ENCODE measurements around the gene NRXN3.

NRXN3 gene

DNA sequence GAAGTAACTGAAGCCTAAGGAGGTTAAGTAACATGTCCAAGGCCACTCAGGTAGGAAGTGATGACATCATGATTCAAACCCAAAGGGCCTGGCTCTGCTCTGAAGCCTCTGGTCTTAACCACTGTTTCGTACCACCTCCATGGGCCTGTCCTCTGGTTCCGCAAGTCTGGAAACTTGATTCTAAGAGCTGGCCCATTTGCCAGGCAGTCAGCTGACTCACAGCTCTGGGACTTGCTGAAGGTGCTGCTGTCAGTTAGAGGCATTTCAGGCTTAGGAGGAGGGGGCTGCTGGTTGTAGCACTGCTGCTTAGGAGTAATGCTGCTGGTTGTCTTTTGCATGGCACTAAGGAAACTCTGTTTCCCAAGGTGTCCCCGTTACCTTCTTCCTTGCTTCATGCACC lies 7.9 kb downstream of the NRXN3 start:
- Histone ChIP-seq H3K27ac (ENCODE audit: low read depth, low read length) (no peak overlapping the region), H3K36me3 (ENCODE audit: low read length) (no peaks in the 10 kb centered on the region), H3K9ac (ENCODE audit: low read length) (no peak overlapping the region), H3K79me2 (ENCODE audit: insufficient read depth, low read length) (no peaks in the 10 kb centered on the region), H3K27me3 (ENCODE audit: low read length) (no peaks in the 10 kb centered on the region), H4K20me1 (ENCODE audit: low read depth, low read length) (no peaks in the 10 kb centered on the region), H3K4me2 (ENCODE audit: low read depth, low read length, poor library complexity, severe bottlenecking) (no peak overlapping the region), H2AFZ (ENCODE audit: low read depth, low read length, severe bottlenecking) (no peak overlapping the region), H3K9me2 (replicated peaks; ENCODE audit: insufficient read depth, low read length) (no peaks in the 10 kb centered on the region), H3F3A (ENCODE audit: insufficient read depth) (no peaks in the 10 kb centered on the region), H3K9me3 (ENCODE audit: insufficient read depth, low read length) (no peaks in the 10 kb centered on the region), H3K4me3 (ENCODE audit: insufficient read depth, low read length, poor library complexity, severe bottlenecking) (no peak overlapping the region)
- no peak for TF ChIP-seq EZH2phosphoT487 (conservative IDR thresholded peaks at IDR 0.05; ENCODE audit: low read length)
- TF ChIP-seq, protein P1, sequence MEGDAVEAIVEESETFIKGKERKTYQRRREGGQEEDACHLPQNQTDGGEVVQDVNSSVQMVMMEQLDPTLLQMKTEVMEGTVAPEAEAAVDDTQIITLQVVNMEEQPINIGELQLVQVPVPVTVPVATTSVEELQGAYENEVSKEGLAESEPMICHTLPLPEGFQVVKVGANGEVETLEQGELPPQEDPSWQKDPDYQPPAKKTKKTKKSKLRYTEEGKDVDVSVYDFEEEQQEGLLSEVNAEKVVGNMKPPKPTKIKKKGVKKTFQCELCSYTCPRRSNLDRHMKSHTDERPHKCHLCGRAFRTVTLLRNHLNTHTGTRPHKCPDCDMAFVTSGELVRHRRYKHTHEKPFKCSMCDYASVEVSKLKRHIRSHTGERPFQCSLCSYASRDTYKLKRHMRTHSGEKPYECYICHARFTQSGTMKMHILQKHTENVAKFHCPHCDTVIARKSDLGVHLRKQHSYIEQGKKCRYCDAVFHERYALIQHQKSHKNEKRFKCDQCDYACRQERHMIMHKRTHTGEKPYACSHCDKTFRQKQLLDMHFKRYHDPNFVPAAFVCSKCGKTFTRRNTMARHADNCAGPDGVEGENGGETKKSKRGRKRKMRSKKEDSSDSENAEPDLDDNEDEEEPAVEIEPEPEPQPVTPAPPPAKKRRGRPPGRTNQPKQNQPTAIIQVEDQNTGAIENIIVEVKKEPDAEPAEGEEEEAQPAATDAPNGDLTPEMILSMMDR (IDR thresholded peaks at IDR 0.05; ENCODE audit: insufficient read depth, low read length, poor library complexity, severe bottlenecking) = no peak

DNA sequence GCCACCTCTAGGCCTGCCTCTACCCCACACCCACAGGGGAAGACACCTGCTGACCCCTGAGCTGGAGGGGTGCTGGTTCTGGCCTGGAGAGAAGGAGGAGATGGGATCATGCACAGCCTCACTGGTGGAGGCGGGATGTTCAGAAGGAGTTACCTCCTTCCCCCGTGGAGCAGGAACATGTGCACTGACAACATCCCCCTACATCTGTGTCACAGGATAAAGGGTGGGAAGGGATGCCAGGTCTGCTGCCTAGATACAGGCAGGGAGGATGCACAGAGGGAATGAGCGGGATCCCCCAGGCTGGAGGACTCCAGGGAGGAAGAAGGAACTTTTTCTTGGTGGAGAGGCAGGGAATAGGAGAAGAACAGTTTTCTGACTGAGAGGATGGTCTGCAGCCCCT lies 8.8 kb downstream of the NRXN3 start:
- Histone ChIP-seq H3K9me2 (replicated peaks; ENCODE audit: insufficient read depth, low read length) (no peaks in the 10 kb centered on the region), H3K9me3 (ENCODE audit: insufficient read depth, low read length) (no peaks in the 10 kb centered on the region), H3K36me3 (ENCODE audit: low read length) (no peaks in the 10 kb centered on the region), H3F3A (ENCODE audit: insufficient read depth) (no peaks in the 10 kb centered on the region), H4K20me1 (ENCODE audit: low read depth, low read length) (no peaks in the 10 kb centered on the region), H3K79me2 (ENCODE audit: insufficient read depth, low read length) (no peaks in the 10 kb centered on the region), H3K4me3 (ENCODE audit: insufficient read depth, low read length, poor library complexity, severe bottlenecking) (no peak overlapping the region), H3K4me2 (ENCODE audit: low read depth, low read length, poor library complexity, severe bottlenecking) (no peak overlapping the region), H3K27ac (ENCODE audit: low read depth, low read length) (no peak overlapping the region), H3K9ac (ENCODE audit: low read length) (no peak overlapping the region), H2AFZ (ENCODE audit: low read depth, low read length, severe bottlenecking) (no peak overlapping the region), H3K27me3 (ENCODE audit: low read length) (no peaks in the 10 kb centered on the region)
- no peak for TF ChIP-seq EZH2phosphoT487 (conservative IDR thresholded peaks at IDR 0.05; ENCODE audit: low read length)
- TF ChIP-seq, protein P1 (IDR thresholded peaks at IDR 0.05; ENCODE audit: insufficient read depth, low read length, poor library complexity, severe bottlenecking) = no peak

DNA sequence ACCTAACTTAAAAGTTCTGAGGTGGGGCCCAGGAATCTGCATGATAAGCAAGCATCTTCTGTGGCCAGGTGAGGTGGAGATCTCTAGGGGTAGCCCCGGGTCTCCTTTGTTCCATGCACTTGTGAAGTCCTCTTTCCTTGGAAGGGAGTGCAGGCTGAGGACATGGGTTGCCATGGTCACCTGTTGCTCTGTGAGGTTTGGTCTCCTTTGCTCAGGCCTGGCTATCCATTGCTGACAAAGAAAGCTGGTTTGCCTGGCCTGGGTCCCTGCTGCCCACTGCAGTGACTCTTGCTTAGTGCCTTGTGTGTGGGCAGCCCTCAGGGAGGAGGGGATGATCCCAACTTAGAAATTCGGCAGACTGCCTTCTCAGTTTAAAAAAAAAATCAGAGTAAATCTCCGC lies 11.1 kb downstream of the NRXN3 start:
- Histone ChIP-seq H4K20me1 (ENCODE audit: low read depth, low read length) (no peaks in the 10 kb centered on the region), H3K27ac (ENCODE audit: low read depth, low read length) (no peak overlapping the region), H3K4me3 (ENCODE audit: insufficient read depth, low read length, poor library complexity, severe bottlenecking) (no peak overlapping the region), H3K4me2 (ENCODE audit: low read depth, low read length, poor library complexity, severe bottlenecking) (no peak overlapping the region), H2AFZ (ENCODE audit: low read depth, low read length, severe bottlenecking) (no peak overlapping the region), H3K36me3 (ENCODE audit: low read length) (no peaks in the 10 kb centered on the region), H3K27me3 (ENCODE audit: low read length) (no peaks in the 10 kb centered on the region), H3K9me2 (replicated peaks; ENCODE audit: insufficient read depth, low read length) (no peaks in the 10 kb centered on the region), H3K9me3 (ENCODE audit: insufficient read depth, low read length) (no peaks in the 10 kb centered on the region), H3F3A (ENCODE audit: insufficient read depth) (no peaks in the 10 kb centered on the region), H3K9ac (ENCODE audit: low read length) (no peak overlapping the region), H3K79me2 (ENCODE audit: insufficient read depth, low read length) (no peaks in the 10 kb centered on the region)
- TF ChIP-seq EZH2phosphoT487 (conservative IDR thresholded peaks at IDR 0.05; ENCODE audit: low read length) = no peak

DNA sequence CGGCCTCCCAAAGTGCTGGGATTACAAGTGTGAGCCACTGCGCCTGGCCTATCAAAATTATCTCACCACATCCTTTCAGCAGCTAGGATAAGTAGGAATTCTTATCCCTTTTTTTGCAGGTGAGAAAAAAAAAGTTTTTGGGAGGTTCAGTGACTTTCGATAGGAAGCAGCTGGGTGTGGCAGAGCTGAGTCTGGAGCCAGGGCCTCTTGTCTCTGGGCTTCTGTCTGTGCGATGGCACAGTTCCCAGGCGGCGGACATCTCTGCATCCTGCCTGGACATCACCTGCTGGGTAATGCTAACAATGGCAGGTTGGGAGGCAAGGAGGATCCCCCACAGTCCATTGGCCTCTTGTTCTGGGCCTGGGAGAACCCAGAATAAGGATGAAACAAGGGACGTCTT lies 12.5 kb downstream of the NRXN3 start:
- H4K20me1 ChIP-seq (ENCODE audit: low read depth, low read length) = no peaks in the 10 kb centered on the region
- TF ChIP-seq, protein P1 (IDR thresholded peaks at IDR 0.05; ENCODE audit: insufficient read depth, low read length, poor library complexity, severe bottlenecking) = no peak
- no peak for TF ChIP-seq EZH2phosphoT487 (conservative IDR thresholded peaks at IDR 0.05; ENCODE audit: low read length)
- no peaks in the 10 kb centered on the region for H3F3A ChIP-seq (ENCODE audit: insufficient read depth)
- no peak overlapping the region for H3K27ac ChIP-seq (ENCODE audit: low read depth, low read length)
- H3K9ac ChIP-seq (ENCODE audit: low read length) = no peak overlapping the region
- no peaks in the 10 kb centered on the region for H3K9me3 ChIP-seq (ENCODE audit: insufficient read depth, low read length)
- no peak overlapping the region for H3K4me3 ChIP-seq (ENCODE audit: insufficient read depth, low read length, poor library complexity, severe bottlenecking)
- no peak overlapping the region for H2AFZ ChIP-seq (ENCODE audit: low read depth, low read length, severe bottlenecking)
- H3K9me2 ChIP-seq (replicated peaks; ENCODE audit: insufficient read depth, low read length) = no peaks in the 10 kb centered on the region
- no peaks in the 10 kb centered on the region for H3K79me2 ChIP-seq (ENCODE audit: insufficient read depth, low read length)
- no peaks in the 10 kb centered on the region for H3K36me3 ChIP-seq (ENCODE audit: low read length)
- no peak overlapping the region for H3K4me2 ChIP-seq (ENCODE audit: low read depth, low read length, poor library complexity, severe bottlenecking)
- no peaks in the 10 kb centered on the region for H3K27me3 ChIP-seq (ENCODE audit: low read length)
